Cortex of kidney (tissue), 1 donor: Measurements from ENCODE around the gene BLMH.

ENCODE experiments used
- DNase-seq: peaks from one replicate; lab custom pipeline; 2025; lab: John Stamatoyannopoulos, UW

The BLMH gene

DNA sequence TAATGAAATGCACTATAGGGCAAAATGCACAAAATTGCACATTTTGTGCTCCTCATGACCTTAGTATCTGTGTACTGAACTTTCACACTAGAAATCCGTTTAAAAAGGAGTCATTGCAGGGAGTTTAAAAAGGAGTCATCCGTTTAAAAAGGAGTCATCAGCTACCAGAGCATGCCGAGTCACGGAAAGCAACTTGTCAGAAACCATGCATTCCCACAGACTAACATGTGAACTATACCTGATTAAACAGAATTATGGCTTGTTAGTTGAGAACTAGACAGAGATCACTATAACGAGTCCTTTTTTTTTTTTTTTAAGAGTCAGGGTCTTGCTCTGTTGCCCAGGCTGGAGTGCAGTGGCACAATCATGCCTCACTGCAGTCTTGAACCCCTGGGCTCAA is 92.1 kb downstream of the BLMH start:
- DNase-seq = no peak
